ENCODE results near the gene RASGRP4.

The RASGRP4 gene

GRCh38 chr19:38385057-38385803 is 40.8 kb downstream of the RASGRP4 start (continued):
- TF ChIP-seq, protein P1, sequence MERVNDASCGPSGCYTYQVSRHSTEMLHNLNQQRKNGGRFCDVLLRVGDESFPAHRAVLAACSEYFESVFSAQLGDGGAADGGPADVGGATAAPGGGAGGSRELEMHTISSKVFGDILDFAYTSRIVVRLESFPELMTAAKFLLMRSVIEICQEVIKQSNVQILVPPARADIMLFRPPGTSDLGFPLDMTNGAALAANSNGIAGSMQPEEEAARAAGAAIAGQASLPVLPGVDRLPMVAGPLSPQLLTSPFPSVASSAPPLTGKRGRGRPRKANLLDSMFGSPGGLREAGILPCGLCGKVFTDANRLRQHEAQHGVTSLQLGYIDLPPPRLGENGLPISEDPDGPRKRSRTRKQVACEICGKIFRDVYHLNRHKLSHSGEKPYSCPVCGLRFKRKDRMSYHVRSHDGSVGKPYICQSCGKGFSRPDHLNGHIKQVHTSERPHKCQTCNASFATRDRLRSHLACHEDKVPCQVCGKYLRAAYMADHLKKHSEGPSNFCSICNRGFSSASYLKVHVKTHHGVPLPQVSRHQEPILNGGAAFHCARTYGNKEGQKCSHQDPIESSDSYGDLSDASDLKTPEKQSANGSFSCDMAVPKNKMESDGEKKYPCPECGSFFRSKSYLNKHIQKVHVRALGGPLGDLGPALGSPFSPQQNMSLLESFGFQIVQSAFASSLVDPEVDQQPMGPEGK (CRISPR knock-in tag; IDR thresholded peaks at IDR 0.05; ENCODE audit: borderline replicate concordance) = no peak
- TF ChIP-seq GLIS3 (CRISPR knock-in tag; IDR thresholded peaks at IDR 0.05) (no peak), TOX (CRISPR knock-in tag; IDR thresholded peaks at IDR 0.05; ENCODE audit: borderline replicate concordance) (no peak), BACH2 (CRISPR knock-in tag; IDR thresholded peaks at IDR 0.05; ENCODE audit: borderline replicate concordance) (no peak)

GRCh38 chr19:38384209-38385027 is 41.6 kb downstream of the RASGRP4 start:
- no peak for TF ChIP-seq ISL1 (CRISPR knock-in tag; IDR thresholded peaks at IDR 0.05)
- TF ChIP-seq ZFP30 (CRISPR knock-in tag; IDR thresholded peaks at IDR 0.05) = no peak
- TF ChIP-seq TOX (CRISPR knock-in tag; IDR thresholded peaks at IDR 0.05; ENCODE audit: borderline replicate concordance) = no peak
- no peak for TF ChIP-seq ZC3H10 (CRISPR knock-in tag; IDR thresholded peaks at IDR 0.05)
- no peak for TF ChIP-seq BACH2 (CRISPR knock-in tag; IDR thresholded peaks at IDR 0.05; ENCODE audit: borderline replicate concordance)
- no peak for TF ChIP-seq ZNF565 (CRISPR knock-in tag; conservative IDR thresholded peaks at IDR 0.05; ENCODE audit: low read depth)
- TF ChIP-seq OSR1 (CRISPR knock-in tag; IDR thresholded peaks at IDR 0.05) = no peak
- TF ChIP-seq, protein P1 (CRISPR knock-in tag; IDR thresholded peaks at IDR 0.05; ENCODE audit: borderline replicate concordance) = no peak
- TF ChIP-seq, protein P2, sequence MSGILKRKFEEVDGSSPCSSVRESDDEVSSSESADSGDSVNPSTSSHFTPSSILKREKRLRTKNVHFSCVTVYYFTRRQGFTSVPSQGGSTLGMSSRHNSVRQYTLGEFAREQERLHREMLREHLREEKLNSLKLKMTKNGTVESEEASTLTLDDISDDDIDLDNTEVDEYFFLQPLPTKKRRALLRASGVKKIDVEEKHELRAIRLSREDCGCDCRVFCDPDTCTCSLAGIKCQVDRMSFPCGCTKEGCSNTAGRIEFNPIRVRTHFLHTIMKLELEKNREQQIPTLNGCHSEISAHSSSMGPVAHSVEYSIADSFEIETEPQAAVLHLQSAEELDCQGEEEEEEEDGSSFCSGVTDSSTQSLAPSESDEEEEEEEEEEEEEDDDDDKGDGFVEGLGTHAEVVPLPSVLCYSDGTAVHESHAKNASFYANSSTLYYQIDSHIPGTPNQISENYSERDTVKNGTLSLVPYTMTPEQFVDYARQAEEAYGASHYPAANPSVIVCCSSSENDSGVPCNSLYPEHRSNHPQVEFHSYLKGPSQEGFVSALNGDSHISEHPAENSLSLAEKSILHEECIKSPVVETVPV (CRISPR knock-in tag; IDR thresholded peaks at IDR 0.05) = no peak
- TF ChIP-seq POU6F1 (CRISPR knock-in tag; IDR thresholded peaks at IDR 0.05; ENCODE audit: borderline replicate concordance, low read depth) = no peak
- no peak for TF ChIP-seq TCF4 (CRISPR knock-in tag; IDR thresholded peaks at IDR 0.05; ENCODE audit: borderline replicate concordance)
- TF ChIP-seq ZNF8 (CRISPR knock-in tag; IDR thresholded peaks at IDR 0.05) = no peak
- TF ChIP-seq PPARA (CRISPR knock-in tag; IDR thresholded peaks at IDR 0.05; ENCODE audit: borderline replicate concordance) = no peak
- TF ChIP-seq GLIS3 (CRISPR knock-in tag; IDR thresholded peaks at IDR 0.05) = no peak
- TF ChIP-seq ARNTL (CRISPR knock-in tag; IDR thresholded peaks at IDR 0.05; ENCODE audit: borderline replicate concordance, low read depth) = no peak
- TF ChIP-seq ZNF70 (CRISPR knock-in tag; IDR thresholded peaks at IDR 0.05) = no peak
- TF ChIP-seq CREB5 (CRISPR knock-in tag; IDR thresholded peaks at IDR 0.05; ENCODE audit: low read depth) = no peak
- TF ChIP-seq TSHZ2 (CRISPR knock-in tag; IDR thresholded peaks at IDR 0.05) = no peak
- ATAC-seq = no peak
